ENCODE data around the gene WNT11.

WNT11 gene

GRCh38 chr11:76152086-76152681 lies 54.1 kb downstream of the WNT11 start:
- peak; percentile 96 for TF ChIP-seq CTCF (IDR thresholded peaks at IDR 0.05)
- TF ChIP-seq ZFX (IDR thresholded peaks at IDR 0.05; ENCODE audit: borderline replicate concordance), result no peak

DNA sequence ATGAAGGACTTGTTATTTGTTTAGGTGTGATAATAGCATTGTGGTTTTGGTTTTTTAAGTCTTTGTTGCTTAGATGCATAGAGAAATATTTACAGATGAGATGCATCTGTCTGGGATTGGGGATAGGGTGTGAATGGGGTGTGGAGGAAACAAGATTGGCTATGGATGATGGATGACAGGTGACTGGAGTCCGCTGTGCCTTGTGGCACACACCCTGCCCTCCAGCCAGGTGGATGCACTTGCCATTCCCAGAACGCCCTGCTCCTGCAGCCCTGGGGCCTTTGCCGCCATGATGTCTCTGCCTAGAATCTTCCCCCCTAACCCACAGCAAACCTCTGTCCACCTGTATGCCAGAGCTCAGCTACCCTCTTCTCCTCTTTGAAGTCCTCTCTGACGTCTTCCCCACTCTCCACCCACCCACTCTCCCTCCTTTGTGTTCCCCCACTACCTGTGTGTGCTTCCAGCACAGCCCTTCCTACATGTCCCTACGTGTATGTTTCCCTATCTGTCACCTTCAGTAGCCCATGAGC lies 54.7 kb downstream of the WNT11 start:
- no peak overlapping the region for H3K27ac ChIP-seq
- no peak for TF ChIP-seq ZFX (IDR thresholded peaks at IDR 0.05; ENCODE audit: borderline replicate concordance)
- no peak for TF ChIP-seq CTCF (IDR thresholded peaks at IDR 0.05)

More at GRCh38 chr11:76152086-76152681, 54.1 kb downstream of the WNT11 start:
- no peak overlapping the region for H3K27ac ChIP-seq

- H3K27ac ChIP-seq, result no peak overlapping the region
- TF ChIP-seq CTCF (IDR thresholded peaks at IDR 0.05) (no peak), ZFX (IDR thresholded peaks at IDR 0.05; ENCODE audit: borderline replicate concordance) (no peak)
These were observed 56.2 kb downstream of the WNT11 start for GRCh38 chr11:76150141-76150540.

DNA sequence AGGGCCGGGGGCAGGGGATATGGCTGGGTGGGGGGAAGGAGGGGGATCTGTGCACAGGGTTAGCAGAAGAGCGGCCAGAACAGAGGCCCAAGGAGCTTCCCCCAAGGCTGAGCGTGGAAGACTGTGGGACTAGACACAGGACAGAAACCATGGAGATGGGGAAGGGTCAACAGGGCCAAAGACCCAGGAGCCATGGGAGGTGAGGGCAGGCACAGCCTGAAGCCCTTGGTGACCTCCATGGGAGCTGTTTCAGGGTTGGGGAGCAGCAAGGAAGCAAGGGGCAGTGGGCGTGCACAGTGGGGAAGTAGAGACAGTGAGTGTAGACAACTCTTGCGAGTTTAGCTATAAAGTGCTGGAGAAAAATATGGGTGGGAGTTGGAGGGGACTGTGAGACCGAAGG lies 56.6 kb downstream of the WNT11 start:
- TF ChIP-seq ZFX (IDR thresholded peaks at IDR 0.05; ENCODE audit: borderline replicate concordance), result no peak
- no peak for TF ChIP-seq CTCF (IDR thresholded peaks at IDR 0.05)

DNA sequence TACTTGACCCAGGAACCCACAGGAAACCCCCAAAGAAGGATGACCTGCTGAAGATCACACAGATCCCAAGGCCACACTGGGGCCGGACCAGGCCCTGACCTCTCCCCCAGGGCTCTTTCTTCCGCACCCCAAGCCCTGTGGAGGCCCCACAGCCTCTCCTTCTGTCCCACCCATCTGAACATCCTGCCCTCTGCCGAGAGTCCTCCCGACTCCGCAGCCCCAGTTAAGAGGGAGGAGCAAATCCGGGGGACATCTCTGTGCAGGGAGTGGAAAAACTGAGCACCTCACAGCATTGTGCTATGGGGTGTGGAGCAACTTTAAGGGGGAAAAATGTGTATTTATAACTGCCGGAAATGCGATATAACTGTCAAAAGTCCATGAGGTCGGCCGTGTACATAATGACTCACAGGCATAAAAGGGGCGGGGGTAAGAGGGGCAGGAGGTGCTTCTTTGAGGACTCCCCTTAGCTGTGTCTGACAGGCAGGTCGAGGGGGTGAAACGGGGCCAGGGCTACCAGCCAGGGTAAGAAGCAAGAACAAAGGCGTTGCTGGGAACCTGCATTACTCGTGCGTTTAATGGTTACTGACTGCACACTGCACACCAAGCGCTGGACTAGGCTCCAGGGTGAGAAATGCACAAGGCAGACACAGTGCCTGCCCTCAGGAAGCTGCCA lies 57.2 kb downstream of the WNT11 start:
- H3K27ac ChIP-seq, result no peak overlapping the region
- TF ChIP-seq CTCF (IDR thresholded peaks at IDR 0.05) (no peak), ZFX (IDR thresholded peaks at IDR 0.05; ENCODE audit: borderline replicate concordance) (no peak)

More for the DNA sequence above, 56.6 kb downstream of the WNT11 start:
- no peak overlapping the region for H3K27ac ChIP-seq

DNA sequence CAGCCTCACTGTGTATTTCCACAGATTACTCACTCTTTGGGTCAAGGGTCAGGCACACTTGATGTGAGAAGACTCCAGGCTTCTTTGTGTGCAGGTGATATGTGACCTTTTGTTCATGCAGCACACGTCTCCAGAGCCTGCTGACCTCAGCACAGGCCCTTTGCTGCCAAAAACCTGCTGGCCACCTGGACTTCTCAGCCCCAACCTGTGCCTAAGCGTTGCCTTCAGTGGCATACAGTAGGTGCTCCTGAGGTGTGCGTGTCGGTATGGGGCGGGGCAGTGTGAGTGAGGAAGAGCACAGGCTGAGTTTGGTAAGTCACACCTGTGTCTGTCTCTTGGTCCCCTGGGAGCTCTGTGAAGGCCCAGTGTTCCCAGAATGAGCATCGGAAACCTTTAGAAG lies 58.1 kb downstream of the WNT11 start:
- TF ChIP-seq ZFX (IDR thresholded peaks at IDR 0.05; ENCODE audit: borderline replicate concordance) (no peak), CTCF (IDR thresholded peaks at IDR 0.05) (no peak)
- peak overlapping the region; percentile 76 for H3K27ac ChIP-seq

DNA sequence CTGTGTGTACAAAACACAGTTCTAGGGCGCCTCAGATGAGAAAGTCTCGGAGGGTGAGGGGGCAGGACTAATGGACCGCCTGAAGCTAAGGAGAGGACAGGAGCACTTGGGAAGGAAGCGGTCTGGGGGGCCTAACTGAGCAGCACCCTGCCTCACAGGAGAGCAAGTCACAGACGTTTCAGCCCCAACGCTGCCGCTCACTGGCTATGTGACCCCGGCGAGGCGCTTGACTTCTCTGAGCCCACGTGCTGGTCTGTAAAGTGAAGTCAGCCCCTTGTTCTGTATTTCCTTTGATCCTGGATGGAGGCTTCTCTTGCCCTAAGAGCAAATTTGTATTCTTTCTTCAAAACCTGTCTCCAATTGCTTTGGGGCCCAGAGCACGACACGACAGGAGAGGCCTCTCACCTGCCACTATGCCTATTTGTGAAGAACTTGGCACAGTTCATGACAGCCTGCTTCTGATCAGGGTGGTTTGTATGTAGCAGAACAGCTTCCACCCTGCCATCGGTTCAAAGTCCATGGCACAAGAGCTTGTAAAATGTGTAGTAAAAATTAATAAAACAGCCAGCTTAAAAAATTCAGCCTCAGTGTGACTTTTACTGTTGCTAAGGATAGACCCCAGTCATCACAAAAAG lies 59.1 kb downstream of the WNT11 start:
- no peak for TF ChIP-seq CTCF (IDR thresholded peaks at IDR 0.05)
- no peak for TF ChIP-seq ZFX (IDR thresholded peaks at IDR 0.05; ENCODE audit: borderline replicate concordance)
- peak overlapping the region; percentile 76 for H3K27ac ChIP-seq
